Measurements from ENCODE around the gene ARID1B. TPM values are rescaled to one million over a fixed set of nuclear protein-coding genes. Genes with fewer than 3 reads are reported as not detected.

ARID1B gene
- total and polyA plus RNA-seq, 5 donors = 18.3 to 59.6 (median 53.8) TPM

DNA sequence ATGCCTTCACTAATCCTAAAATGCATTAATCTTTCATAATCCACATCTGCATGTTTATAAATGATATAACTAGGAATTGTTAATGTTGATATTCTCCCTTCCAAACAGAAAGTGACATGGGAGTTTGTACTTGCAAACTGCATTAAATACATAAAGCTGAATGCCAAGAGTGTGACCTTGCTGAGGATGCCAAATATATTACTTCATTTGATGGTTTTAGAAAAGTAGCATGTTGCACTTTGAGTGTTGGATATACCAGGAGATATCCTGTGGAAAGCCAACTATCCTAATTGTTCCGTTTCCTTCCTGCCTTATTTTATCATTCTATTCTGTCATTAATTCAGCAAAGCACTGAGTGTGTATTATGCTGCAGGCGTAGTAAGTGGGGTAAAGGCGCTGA lies 316.4 kb downstream of the ARID1B start:
- H3K9me3 ChIP-seq (ENCODE audit: control insufficient read depth, low read length) = no peaks in the 10 kb centered on the region
- WGBS = 88% methylated on average over 3 of the region's 3 CpGs
- no peaks in the 10 kb centered on the region for H3K27me3 ChIP-seq (ENCODE audit: control insufficient read depth, insufficient read depth)
- no peak overlapping the region for H3K4me3 ChIP-seq (ENCODE audit: low read length)
- DNase-seq (no peak), ATAC-seq (no peak)
- intact Hi-C loops (cut with DNase I) = no loop called here
- H3K27ac ChIP-seq (ENCODE audit: low read length) = no peak overlapping the region
- H3K4me1 ChIP-seq (ENCODE audit: control insufficient read depth, insufficient read depth, low read length) = peaks cover 6% of the 10 kb centered on the region

DNA sequence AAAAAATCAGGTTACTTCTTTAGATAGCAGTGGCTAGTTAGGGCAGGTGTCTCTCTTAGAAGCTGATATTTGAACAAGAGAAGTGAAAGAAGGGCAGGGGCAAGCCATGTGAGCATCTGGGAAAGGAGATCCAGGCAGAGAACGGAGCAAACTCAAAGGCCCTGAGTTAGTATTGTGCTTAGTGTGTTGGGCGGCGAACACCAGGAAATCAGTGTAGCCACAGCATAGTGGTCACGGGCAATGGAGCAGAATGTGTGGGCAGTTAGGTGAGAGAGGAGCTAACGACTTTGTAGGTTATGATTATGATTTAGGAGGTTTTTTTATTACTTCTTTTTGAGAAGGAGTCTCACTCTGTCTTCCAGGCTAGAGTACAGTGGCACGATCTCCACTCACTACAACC lies 316.9 kb downstream of the ARID1B start:
- DNase-seq (no peak), ATAC-seq (no peak)
- peaks cover 6% of the 10 kb centered on the region for H3K4me1 ChIP-seq (ENCODE audit: control insufficient read depth, insufficient read depth, low read length)
- H3K9me3 ChIP-seq (ENCODE audit: control insufficient read depth, low read length) = no peaks in the 10 kb centered on the region
- 98% methylated on average over 6 of the region's 6 CpGs for WGBS
- no peak overlapping the region for H3K4me3 ChIP-seq (ENCODE audit: low read length)
- H3K27ac ChIP-seq (ENCODE audit: low read length) = no peak overlapping the region
- intact Hi-C loops (cut with DNase I) = no loop called here
- no peaks in the 10 kb centered on the region for H3K27me3 ChIP-seq (ENCODE audit: control insufficient read depth, insufficient read depth)

DNA sequence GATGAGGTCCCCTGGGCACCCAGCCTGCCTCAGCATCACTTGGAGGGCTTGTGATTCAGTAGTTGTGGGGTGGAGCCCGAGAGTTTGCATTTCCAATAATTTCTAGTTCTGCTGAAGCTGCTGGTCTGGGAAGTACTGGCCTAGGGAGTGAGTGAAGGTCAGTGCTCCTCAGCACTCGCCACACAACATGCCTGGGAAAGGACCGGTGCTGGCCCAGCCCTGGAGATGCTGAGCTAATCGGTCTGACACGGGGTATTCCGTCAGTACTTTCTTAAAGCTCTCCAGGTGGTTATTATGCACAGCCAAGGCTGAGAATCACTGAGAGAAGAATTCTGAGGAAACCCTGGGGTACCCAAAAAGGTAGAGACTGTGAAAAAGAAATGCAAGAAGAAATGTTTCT lies 317.9 kb downstream of the ARID1B start:
- H3K4me1 ChIP-seq (ENCODE audit: control insufficient read depth, insufficient read depth, low read length) = peaks cover 4% of the 10 kb centered on the region
- no peaks in the 10 kb centered on the region for H3K9me3 ChIP-seq (ENCODE audit: control insufficient read depth, low read length)
- 86% methylated on average over 6 of the region's 6 CpGs for WGBS
- no peaks in the 10 kb centered on the region for H3K27me3 ChIP-seq (ENCODE audit: control insufficient read depth, insufficient read depth)
- no peak overlapping the region for H3K4me3 ChIP-seq (ENCODE audit: low read length)
- intact Hi-C loops (cut with DNase I) = no loop called here
- no peak overlapping the region for H3K27ac ChIP-seq (ENCODE audit: low read length)
- ATAC-seq = no peak
- no peak for DNase-seq

DNA sequence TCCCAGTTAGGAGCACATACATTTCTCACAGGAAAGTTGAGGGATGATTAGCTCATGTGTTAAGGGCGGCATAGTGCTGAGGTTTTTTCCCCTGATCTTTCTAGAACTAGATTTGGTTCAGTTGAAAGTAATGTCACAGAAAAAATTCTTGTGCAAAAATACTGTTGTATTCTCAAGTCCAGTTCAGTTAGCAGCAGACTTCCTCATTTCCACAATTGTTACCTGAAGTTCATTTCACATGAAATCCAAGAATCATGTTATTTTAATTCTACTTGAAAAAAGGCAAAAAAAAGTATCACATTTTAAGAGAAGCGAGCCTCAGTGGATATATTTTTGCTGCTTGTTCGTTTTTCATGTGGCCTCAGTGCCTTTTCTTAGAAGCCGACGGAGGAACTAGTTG lies 318.4 kb downstream of the ARID1B start:
- Histone ChIP-seq H3K27ac (ENCODE audit: low read length) (no peak overlapping the region), H3K9me3 (ENCODE audit: control insufficient read depth, low read length) (no peaks in the 10 kb centered on the region), H3K4me3 (ENCODE audit: low read length) (no peak overlapping the region), H3K4me1 (ENCODE audit: control insufficient read depth, insufficient read depth, low read length) (peaks cover 6% of the 10 kb centered on the region), H3K27me3 (ENCODE audit: control insufficient read depth, insufficient read depth) (no peaks in the 10 kb centered on the region)
- DNase-seq (no peak), ATAC-seq (no peak)
- WGBS = 97% methylated on average over 5 of the region's 5 CpGs
- intact Hi-C loops (cut with DNase I) = no loop called here

DNA sequence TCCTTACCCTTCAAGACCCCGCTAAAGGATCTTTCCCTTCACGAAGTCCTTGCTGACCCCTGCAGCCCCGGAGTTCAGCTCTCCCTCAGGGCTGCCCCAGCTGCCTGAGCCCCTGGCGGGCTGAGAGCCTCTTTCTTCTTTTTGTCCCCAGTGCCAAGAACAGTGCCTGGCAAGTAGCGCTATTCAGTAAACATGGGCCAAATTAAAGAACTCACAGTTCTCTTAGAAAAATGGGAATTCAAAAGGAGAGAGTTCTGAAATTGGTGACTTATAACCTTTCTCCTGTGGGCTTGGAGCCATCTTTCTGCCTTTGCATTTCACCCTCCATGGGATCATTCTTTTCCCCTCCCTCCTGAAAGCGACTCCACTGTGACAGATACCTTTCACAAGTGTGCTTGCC lies 318.9 kb downstream of the ARID1B start:
- 87% methylated on average over 6 of the region's 6 CpGs for WGBS
- DNase-seq (peak in 1 of 3 donors; percentile 23), ATAC-seq (no peak)
- Histone ChIP-seq H3K27me3 (ENCODE audit: control insufficient read depth, insufficient read depth) (no peaks in the 10 kb centered on the region), H3K4me3 (ENCODE audit: low read length) (no peak overlapping the region), H3K4me1 (ENCODE audit: control insufficient read depth, insufficient read depth, low read length) (peaks cover 6% of the 10 kb centered on the region), H3K9me3 (ENCODE audit: control insufficient read depth, low read length) (no peaks in the 10 kb centered on the region), H3K27ac (ENCODE audit: low read length) (no peak overlapping the region)
- intact Hi-C loops (cut with DNase I) = no loop called here

DNA sequence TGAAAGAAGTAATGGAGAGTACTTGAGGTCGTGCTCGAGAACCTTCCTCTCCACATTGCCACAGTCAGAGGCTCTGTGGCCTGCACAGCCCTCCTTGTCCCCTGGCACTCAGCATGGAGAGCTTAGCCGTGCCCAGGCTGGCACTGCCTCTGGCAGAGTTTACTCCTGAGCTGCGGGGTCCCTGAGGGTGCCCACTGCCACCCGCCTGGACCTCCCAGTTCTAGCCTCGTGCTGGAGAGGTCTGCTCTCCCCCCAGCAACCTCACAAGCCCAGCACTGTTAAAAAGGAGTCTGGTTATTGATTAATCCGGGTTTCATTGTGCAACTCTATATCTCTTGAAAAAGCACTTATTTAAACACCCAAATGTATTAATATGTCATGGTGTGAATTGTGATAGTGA lies 319.3 kb downstream of the ARID1B start:
- peak; percentile 38 to 62 for ATAC-seq

DNA sequence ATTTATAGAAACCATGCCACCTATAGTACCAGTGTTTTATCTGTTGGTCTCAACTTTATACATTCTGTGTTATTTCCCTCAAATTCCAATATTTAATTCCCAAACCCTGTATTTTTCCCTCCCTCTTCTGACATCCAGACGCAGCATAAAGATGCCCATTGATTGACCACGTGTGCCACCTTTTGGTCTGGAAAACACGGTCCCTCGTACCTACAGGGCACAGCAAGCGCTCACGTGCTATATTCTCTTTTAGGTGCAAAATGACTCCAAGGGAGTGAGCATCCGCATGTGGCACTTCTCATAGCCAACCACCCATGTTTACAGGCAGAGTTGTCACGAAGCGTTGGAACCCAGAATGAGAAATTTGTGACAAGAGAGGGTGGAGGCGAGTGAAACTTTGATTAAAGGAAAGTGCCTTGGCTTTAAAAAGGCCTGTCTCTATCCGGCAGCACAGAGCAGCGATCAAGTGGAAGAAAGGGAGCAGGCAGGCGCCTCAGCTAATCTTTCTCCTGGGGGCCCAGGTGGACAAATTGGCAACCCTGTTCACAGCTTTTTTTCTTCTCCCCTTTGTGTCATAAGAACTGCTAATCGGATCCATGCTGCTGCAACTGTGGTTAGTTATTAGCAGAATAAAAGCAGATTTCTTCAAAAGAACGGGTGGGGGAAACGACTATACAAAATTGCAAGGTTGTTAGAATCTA lies 320.2 kb downstream of the ARID1B start:
- peaks cover 6% of the 10 kb centered on the region for H3K4me1 ChIP-seq (ENCODE audit: control insufficient read depth, insufficient read depth, low read length)
- 70% methylated on average over 16 of the region's 16 CpGs for WGBS
- no peak overlapping the region for H3K4me3 ChIP-seq (ENCODE audit: low read length)
- no peak for DNase-seq
- H3K27me3 ChIP-seq (ENCODE audit: control insufficient read depth, insufficient read depth) = no peaks in the 10 kb centered on the region
- no peak for ATAC-seq
- H3K27ac ChIP-seq (ENCODE audit: low read length) = no peak overlapping the region
- intact Hi-C loops (cut with DNase I) = no loop called here
- H3K9me3 ChIP-seq (ENCODE audit: control insufficient read depth, low read length) = no peaks in the 10 kb centered on the region

More for the DNA sequence above, 319.3 kb downstream of the ARID1B start:
- H3K4me3 ChIP-seq (ENCODE audit: low read length) = no peak overlapping the region
- 64% methylated on average over 7 of the region's 7 CpGs for WGBS
- no peak overlapping the region for H3K27ac ChIP-seq (ENCODE audit: low read length)
- H3K9me3 ChIP-seq (ENCODE audit: control insufficient read depth, low read length) = no peaks in the 10 kb centered on the region
- H3K4me1 ChIP-seq (ENCODE audit: control insufficient read depth, insufficient read depth, low read length) = peaks cover 6% of the 10 kb centered on the region
- intact Hi-C loops (cut with DNase I) = no loop called here
- peak in 2 of 3 donors; percentile 55 to 56 for DNase-seq
- H3K27me3 ChIP-seq (ENCODE audit: control insufficient read depth, insufficient read depth) = no peaks in the 10 kb centered on the region

DNA sequence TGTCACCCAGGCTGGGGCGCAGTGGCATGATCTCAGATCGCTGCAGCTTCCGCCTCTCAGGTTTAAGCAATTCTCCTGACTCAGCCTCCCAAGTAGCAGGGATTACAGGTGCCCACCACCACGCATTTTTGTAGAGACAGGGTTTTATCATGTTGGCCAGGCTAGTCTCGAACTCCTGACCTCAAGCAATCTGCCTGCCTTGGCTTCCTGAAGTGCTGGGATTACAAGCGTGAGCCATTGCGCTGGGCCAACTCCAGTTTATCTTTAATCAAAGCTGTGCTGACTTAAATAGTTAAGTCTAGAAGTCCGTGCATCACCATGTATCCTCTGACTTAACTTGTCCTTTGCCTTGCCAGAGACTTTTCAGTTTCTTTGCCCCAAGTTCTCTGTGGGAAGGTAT lies 321.8 kb downstream of the ARID1B start:
- WGBS = 93% methylated on average over 8 of the region's 8 CpGs
- DNase-seq (no peak), ATAC-seq (no peak)
- Histone ChIP-seq H3K27ac (ENCODE audit: low read length) (no peak overlapping the region), H3K4me1 (ENCODE audit: control insufficient read depth, insufficient read depth, low read length) (peaks cover 3% of the 10 kb centered on the region), H3K9me3 (ENCODE audit: control insufficient read depth, low read length) (no peaks in the 10 kb centered on the region), H3K4me3 (ENCODE audit: low read length) (no peak overlapping the region), H3K27me3 (ENCODE audit: control insufficient read depth, insufficient read depth) (no peaks in the 10 kb centered on the region)
- intact Hi-C loops (cut with DNase I) = no loop called here

DNA sequence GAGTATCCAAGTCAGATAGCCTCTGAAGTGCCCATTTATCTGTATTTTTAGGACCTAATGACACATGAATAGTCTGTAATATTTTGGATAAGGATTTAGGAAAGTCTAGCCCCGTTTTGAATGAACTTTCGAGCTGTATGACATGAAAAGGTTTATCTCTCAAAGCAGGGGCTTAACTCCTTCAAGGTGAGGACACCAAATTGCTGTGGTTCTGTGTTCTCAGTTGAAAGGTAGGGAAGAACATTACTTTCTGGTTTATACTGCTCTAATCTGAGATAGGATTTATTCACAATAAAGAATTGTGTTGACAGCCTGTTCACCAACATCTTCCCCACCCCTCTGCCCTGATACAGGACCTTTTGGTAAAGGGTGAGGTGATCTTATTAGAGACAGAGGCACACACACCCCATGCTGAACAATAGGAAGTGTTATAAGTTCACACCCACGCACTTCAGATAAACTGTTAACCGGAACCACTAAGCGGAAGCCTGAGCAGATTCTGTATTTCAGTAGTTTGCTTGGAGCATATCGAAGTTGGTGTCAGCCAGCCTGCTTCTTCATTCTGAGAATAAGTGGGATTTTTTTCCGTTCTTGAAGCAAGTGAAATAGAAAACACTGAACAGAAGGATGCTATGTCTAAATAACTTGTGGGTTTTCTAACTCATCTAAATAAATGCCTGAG lies 322.9 kb downstream of the ARID1B start:
- H3K27ac ChIP-seq (ENCODE audit: low read length) = no peak overlapping the region
- no peak for DNase-seq
- 24% methylated on average over 7 of the region's 7 CpGs for WGBS

DNA sequence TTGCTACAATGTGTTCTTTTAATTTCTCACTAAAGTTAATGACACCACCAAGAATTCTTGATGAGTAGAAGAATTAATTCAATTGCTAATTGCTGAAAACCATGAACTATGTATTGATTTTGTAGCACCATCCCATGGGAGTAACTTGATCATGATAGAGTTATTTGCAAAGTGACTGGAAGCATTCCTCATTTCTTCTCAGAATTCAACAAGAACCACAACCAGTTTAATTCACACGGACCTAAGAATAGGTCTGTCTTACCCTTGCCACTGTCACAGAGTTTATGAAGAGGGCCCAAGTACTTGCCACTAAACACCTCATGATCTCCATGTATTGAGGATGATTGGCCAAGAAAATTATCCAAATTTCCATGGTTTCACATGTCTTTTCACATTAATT lies 324.0 kb downstream of the ARID1B start:
- intact Hi-C loops (cut with DNase I) = no loop called here
- Histone ChIP-seq H3K27ac (ENCODE audit: low read length) (no peak overlapping the region), H3K4me1 (ENCODE audit: control insufficient read depth, insufficient read depth, low read length) (peaks cover 3% of the 10 kb centered on the region), H3K9me3 (ENCODE audit: control insufficient read depth, low read length) (no peaks in the 10 kb centered on the region), H3K4me3 (ENCODE audit: low read length) (no peak overlapping the region), H3K27me3 (ENCODE audit: control insufficient read depth, insufficient read depth) (no peaks in the 10 kb centered on the region)
- WGBS = 59% methylated on average over 1 of the region's 1 CpG
- ATAC-seq (no peak), DNase-seq (no peak)

More for the DNA sequence above, 322.9 kb downstream of the ARID1B start:
- H3K4me1 ChIP-seq (ENCODE audit: control insufficient read depth, insufficient read depth, low read length) = peaks cover 3% of the 10 kb centered on the region
- H3K4me3 ChIP-seq (ENCODE audit: low read length) = no peak overlapping the region
- no peaks in the 10 kb centered on the region for H3K27me3 ChIP-seq (ENCODE audit: control insufficient read depth, insufficient read depth)
- intact Hi-C loops (cut with DNase I) = no loop called here
- peak; percentile 81 to 91 for ATAC-seq
- no peaks in the 10 kb centered on the region for H3K9me3 ChIP-seq (ENCODE audit: control insufficient read depth, low read length)

DNA sequence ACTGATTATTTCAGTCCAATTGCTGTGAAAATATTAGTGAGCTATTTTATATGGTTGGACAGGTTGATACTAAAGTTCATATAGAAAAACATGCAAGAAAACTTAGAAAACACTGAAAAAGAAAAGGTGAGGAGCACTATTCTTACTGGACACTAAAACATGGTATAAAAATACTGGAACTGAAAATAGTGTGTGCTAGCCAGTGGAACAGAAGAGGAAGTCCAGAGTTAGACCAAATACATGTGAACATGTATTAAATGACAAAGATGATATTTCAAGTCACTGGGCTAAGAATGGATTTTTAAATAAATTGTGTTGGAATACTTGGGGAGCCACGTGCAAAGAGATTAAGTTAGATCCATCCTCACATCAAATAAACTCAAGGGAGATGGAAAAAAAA lies 327.6 kb downstream of the ARID1B start:
- Histone ChIP-seq H3K27ac (ENCODE audit: low read length) (no peak overlapping the region), H3K4me1 (ENCODE audit: control insufficient read depth, insufficient read depth, low read length) (peaks cover 3% of the 10 kb centered on the region), H3K27me3 (ENCODE audit: control insufficient read depth, insufficient read depth) (no peaks in the 10 kb centered on the region), H3K9me3 (ENCODE audit: control insufficient read depth, low read length) (no peaks in the 10 kb centered on the region), H3K4me3 (ENCODE audit: low read length) (no peak overlapping the region)
- DNase-seq (no peak), ATAC-seq (no peak)
- WGBS = 79% methylated on average over 1 of the region's 1 CpG
- intact Hi-C loops (cut with DNase I) = no loop called here

All from right cardiac atrium (tissue), 5 donors.